Epithelial cell of esophagus (primary cell): ENCODE results near the gene ELFN2.

Experiments
- DNase-seq: peaks from one replicate; pipeline ENCODE4 v3.0.0; 2010; ENCODE audit warnings: low read depth
- H3K4me3 ChIP-seq: 2 replicates; pipeline ENCODE4 v1.5.1; 2011; ENCODE audit warnings: mild to moderate bottlenecking, low read length, control low read depth
- CTCF ChIP-seq: IDR thresholded peaks from 2 replicates; pipeline ENCODE4 v1.5.1; 2011; ENCODE audit warnings: low read depth, mild to moderate bottlenecking, low read length, control low read depth, inconsistent platforms; ENCODE audit not compliant: insufficient read depth; ENCODE audit errors: missing control alignments

ELFN2 gene

GRCh38 chr22:37338539-37339246 lies 88.6 kb downstream of the ELFN2 start:
- TF ChIP-seq CTCF: no peak
- DNase-seq: no peak
- no peak overlapping the region for H3K4me3 ChIP-seq

GRCh38 chr22:37337204-37337943 lies 89.9 kb downstream of the ELFN2 start:
- TF ChIP-seq CTCF: no peak
- DNase-seq: peak; percentile 20
- no peak overlapping the region for H3K4me3 ChIP-seq

- no peak overlapping the region for H3K4me3 ChIP-seq
- no peak for DNase-seq
- no peak for TF ChIP-seq CTCF
Measured at GRCh38 chr22:37336579-37336978, 90.7 kb downstream of the ELFN2 start.

GRCh38 chr22:37335806-37336199 lies 91.5 kb downstream of the ELFN2 start:
- no peak for TF ChIP-seq CTCF
- no peak for DNase-seq
- no peak overlapping the region for H3K4me3 ChIP-seq

GRCh38 chr22:37334859-37335805 lies 92.1 kb downstream of the ELFN2 start:
- H3K4me3 ChIP-seq: no peak overlapping the region
- no peak for TF ChIP-seq CTCF

GRCh38 chr22:37334461-37334858 lies 92.8 kb downstream of the ELFN2 start:
- TF ChIP-seq CTCF: no peak
- no peak for DNase-seq
- H3K4me3 ChIP-seq: no peak overlapping the region

More at GRCh38 chr22:37334859-37335805, 92.1 kb downstream of the ELFN2 start:
- DNase-seq: no peak
